ENCODE results near the gene CMSS1.

GRCh38 chr3:99865321-99865720 is 47.7 kb downstream of the CMSS1 start:
- TF ChIP-seq, protein P1, sequence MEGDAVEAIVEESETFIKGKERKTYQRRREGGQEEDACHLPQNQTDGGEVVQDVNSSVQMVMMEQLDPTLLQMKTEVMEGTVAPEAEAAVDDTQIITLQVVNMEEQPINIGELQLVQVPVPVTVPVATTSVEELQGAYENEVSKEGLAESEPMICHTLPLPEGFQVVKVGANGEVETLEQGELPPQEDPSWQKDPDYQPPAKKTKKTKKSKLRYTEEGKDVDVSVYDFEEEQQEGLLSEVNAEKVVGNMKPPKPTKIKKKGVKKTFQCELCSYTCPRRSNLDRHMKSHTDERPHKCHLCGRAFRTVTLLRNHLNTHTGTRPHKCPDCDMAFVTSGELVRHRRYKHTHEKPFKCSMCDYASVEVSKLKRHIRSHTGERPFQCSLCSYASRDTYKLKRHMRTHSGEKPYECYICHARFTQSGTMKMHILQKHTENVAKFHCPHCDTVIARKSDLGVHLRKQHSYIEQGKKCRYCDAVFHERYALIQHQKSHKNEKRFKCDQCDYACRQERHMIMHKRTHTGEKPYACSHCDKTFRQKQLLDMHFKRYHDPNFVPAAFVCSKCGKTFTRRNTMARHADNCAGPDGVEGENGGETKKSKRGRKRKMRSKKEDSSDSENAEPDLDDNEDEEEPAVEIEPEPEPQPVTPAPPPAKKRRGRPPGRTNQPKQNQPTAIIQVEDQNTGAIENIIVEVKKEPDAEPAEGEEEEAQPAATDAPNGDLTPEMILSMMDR (IDR thresholded peaks at IDR 0.05), result no peak
- TF ChIP-seq POLR2A (IDR thresholded peaks at IDR 0.05), result no peak

Measured in Peyer's patch (tissue), 4 donors.